NB4 (cell line): ENCODE measurements around the gene EXOC8.

Source experiments
- POLR2A ChIP-seq: IDR thresholded peaks from 2 replicates; pipeline ENCODE4 v1.6.1; 2011; ENCODE audit warnings: mild to moderate bottlenecking; ENCODE audit not compliant: insufficient read length; ENCODE audit errors: extremely low read depth
- TF ChIP-seq, protein P1 (sequence below): IDR thresholded peaks from one replicate; pipeline ENCODE4 v1.5.1; 2012; ENCODE audit warnings: low read depth, low read length
- TF ChIP-seq, protein P2 (sequence below): IDR thresholded peaks from 2 replicates; pipeline ENCODE4 v1.6.1; 2011; ENCODE audit warnings: low read depth, low read length

DNA sequence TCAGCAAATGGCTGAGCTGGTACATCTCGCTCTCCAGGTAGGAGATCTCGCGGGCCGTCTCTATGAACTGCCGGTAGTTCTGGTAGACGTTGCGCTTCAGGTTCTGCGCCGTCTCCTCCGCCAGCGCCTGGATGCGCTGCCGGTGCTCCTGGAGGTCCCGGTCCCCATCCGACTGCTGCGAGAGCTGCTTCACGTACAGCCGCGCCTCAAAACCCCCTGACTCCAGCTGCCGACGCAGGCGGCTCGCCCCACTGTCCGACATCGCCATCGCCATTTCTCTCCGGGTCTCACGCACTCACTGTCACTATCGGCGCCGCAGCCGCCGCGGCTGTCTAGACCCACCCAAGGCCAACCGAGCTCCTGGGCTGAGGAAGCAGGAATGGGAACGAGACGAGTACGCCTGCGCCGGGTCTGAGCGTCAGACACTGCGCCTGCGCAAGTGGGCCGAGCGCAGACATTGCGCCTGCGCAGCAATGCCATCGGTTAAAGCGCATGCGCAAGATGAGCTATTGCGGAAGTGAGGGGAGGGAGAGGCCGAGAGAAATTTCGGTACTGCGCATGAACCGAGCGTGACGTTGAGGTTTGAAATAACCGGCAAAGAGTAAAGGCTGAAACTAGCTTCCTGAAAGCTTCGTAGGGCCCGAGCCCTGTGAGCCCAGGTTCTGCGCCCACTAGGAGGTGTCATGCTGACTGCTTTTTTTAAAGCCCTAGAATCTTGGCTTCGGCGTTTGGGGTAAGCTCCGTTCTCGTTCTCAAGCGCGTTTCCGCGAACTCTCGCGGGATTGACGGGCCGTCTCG lies at the start of gene EXOC8:
- TF ChIP-seq, protein P1, sequence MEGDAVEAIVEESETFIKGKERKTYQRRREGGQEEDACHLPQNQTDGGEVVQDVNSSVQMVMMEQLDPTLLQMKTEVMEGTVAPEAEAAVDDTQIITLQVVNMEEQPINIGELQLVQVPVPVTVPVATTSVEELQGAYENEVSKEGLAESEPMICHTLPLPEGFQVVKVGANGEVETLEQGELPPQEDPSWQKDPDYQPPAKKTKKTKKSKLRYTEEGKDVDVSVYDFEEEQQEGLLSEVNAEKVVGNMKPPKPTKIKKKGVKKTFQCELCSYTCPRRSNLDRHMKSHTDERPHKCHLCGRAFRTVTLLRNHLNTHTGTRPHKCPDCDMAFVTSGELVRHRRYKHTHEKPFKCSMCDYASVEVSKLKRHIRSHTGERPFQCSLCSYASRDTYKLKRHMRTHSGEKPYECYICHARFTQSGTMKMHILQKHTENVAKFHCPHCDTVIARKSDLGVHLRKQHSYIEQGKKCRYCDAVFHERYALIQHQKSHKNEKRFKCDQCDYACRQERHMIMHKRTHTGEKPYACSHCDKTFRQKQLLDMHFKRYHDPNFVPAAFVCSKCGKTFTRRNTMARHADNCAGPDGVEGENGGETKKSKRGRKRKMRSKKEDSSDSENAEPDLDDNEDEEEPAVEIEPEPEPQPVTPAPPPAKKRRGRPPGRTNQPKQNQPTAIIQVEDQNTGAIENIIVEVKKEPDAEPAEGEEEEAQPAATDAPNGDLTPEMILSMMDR, result peak; percentile 14
- TF ChIP-seq, protein P2, sequence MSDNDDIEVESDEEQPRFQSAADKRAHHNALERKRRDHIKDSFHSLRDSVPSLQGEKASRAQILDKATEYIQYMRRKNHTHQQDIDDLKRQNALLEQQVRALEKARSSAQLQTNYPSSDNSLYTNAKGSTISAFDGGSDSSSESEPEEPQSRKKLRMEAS, result peak; percentile 14; the same call in 1 of the 2 replicates
- TF ChIP-seq POLR2A, result peak; percentile 72
